BLaER1 treated with 17β-estradiol and CSF1 and Interleukin-3, amounts not matched to agents 10 nM and 100 nM (cell line): ENCODE data around the gene DPYSL3.
"Not testable (repeated sequence)": the region's sequence is repeated elsewhere in the genome, so short reads cannot be mapped to it uniquely, and the experiment has no call there.

Experiments used
- H3K27ac ChIP-seq, 11 experiments: shearing (Covaris generic); formaldehyde crosslinking; 2 replicates each; pipeline ENCODE4 v1.8.1; 2022
- H3K27me3 ChIP-seq, 11 experiments: shearing (Covaris generic); formaldehyde crosslinking; 2 replicates each; pipeline ENCODE4 v1.8.1; 2022
- H3K36me3 ChIP-seq, 11 experiments: shearing (Covaris generic); formaldehyde crosslinking; 2 replicates each; pipeline ENCODE4 v1.8.1; 2022
- H3K4me1 ChIP-seq, 10 experiments: shearing (Covaris generic); formaldehyde crosslinking; 2 replicates each; pipeline ENCODE4 v1.8.1; 2022
- H3K4me2 ChIP-seq, 11 experiments: shearing (Covaris generic); formaldehyde crosslinking; 2 replicates each; pipeline ENCODE4 v1.8.1; 2022
- H3K4me3 ChIP-seq, 10 experiments: shearing (Covaris generic); formaldehyde crosslinking; 2 replicates each; pipeline ENCODE4 v1.8.1; 2022
- H3K9ac ChIP-seq, 11 experiments: shearing (Covaris generic); formaldehyde crosslinking; 2 replicates each; pipeline ENCODE4 v1.8.1; 2022
- H3K9me3 ChIP-seq, 11 experiments: shearing (Covaris generic); formaldehyde crosslinking; replicated peaks in 1 of 11; 2 replicates each; pipeline ENCODE4 v1.8.1; 2022
- H4K20me1 ChIP-seq, 11 experiments: shearing (Covaris generic); formaldehyde crosslinking; 2 replicates each; pipeline ENCODE4 v1.8.1; 2022
- Cebpa-rat ChIP-seq, 11 experiments: shearing (Covaris generic); IDR thresholded peaks; 2 replicates each; pipeline ENCODE4 v1.8.1; 2022

The DPYSL3 gene

GRCh38 chr5:147384346-147385193 lies 125.3 kb downstream of the DPYSL3 start:
- H4K20me1 ChIP-seq, result no peaks in the 10 kb centered on the region
- H3K27ac ChIP-seq, result no peak overlapping the region
- no peak overlapping the region for H3K9ac ChIP-seq
- H3K4me1 ChIP-seq, result no peaks in the 10 kb centered on the region
- no peaks in the 10 kb centered on the region for H3K36me3 ChIP-seq
- no peak overlapping the region for H3K4me2 ChIP-seq
- no peaks in the 10 kb centered on the region for H3K27me3 ChIP-seq
- no peak for TF ChIP-seq Cebpa-rat (IDR thresholded peaks at IDR 0.05)
- H3K4me3 ChIP-seq, result no peak overlapping the region
- no peaks in the 10 kb centered on the region for H3K9me3 ChIP-seq

GRCh38 chr5:147382776-147383175 lies 127.1 kb downstream of the DPYSL3 start:
- Histone ChIP-seq H3K27ac (no peak overlapping the region), H3K4me1 (no peaks in the 10 kb centered on the region), H4K20me1 (no peaks in the 10 kb centered on the region), H3K9ac (no peak overlapping the region), H3K36me3 (no peaks in the 10 kb centered on the region), H3K9me3 (peaks cover 0 to 12% (median 7%) of the 10 kb centered on the region in 11 experiments; a peak in 8 of 22 replicates), H3K27me3 (no peaks in the 10 kb centered on the region), H3K4me3 (no peak overlapping the region), H3K4me2 (no peak overlapping the region)
- no peak for TF ChIP-seq Cebpa-rat (IDR thresholded peaks at IDR 0.05)

GRCh38 chr5:147381555-147381954 lies 128.3 kb downstream of the DPYSL3 start:
- Histone ChIP-seq H3K4me1 (no peaks in the 10 kb centered on the region), H3K4me2 (no peak overlapping the region), H3K9me3 (peaks cover 0 to 12% (median 7%) of the 10 kb centered on the region in 11 experiments; a peak in 8 of 22 replicates), H3K36me3 (no peaks in the 10 kb centered on the region), H3K4me3 (no peak overlapping the region), H4K20me1 (no peaks in the 10 kb centered on the region), H3K27me3 (no peaks in the 10 kb centered on the region), H3K9ac (no peak overlapping the region), H3K27ac (no peak overlapping the region)
- TF ChIP-seq Cebpa-rat (IDR thresholded peaks at IDR 0.05), result no peak

GRCh38 chr5:147377682-147378081 lies 132.2 kb downstream of the DPYSL3 start:
- H4K20me1 ChIP-seq, result no peaks in the 10 kb centered on the region
- H3K27ac ChIP-seq, result no peak overlapping the region
- H3K36me3 ChIP-seq, result no peaks in the 10 kb centered on the region
- peaks cover 8 to 22% (median 10%) of the 10 kb centered on the region in 10 experiments; a peak in 16 of 20 replicates for H3K4me1 ChIP-seq
- H3K4me3 ChIP-seq, result no peak overlapping the region
- no peak overlapping the region for H3K9ac ChIP-seq
- H3K4me2 ChIP-seq, result no peak overlapping the region
- no peaks in the 10 kb centered on the region for H3K27me3 ChIP-seq
- no peak for TF ChIP-seq Cebpa-rat (IDR thresholded peaks at IDR 0.05)
- H3K9me3 ChIP-seq, result peaks cover 0 to 12% (median 7%) of the 10 kb centered on the region in 11 experiments; a peak in 8 of 22 replicates

- no peaks in the 10 kb centered on the region for H3K36me3 ChIP-seq
- H3K27me3 ChIP-seq, result no peaks in the 10 kb centered on the region
- no peaks in the 10 kb centered on the region for H4K20me1 ChIP-seq
- no peak for TF ChIP-seq Cebpa-rat (IDR thresholded peaks at IDR 0.05)
- no peak overlapping the region for H3K27ac ChIP-seq
- peaks cover 8 to 28% (median 13%) of the 10 kb centered on the region in 10 experiments; a peak in 16 of 20 replicates for H3K4me1 ChIP-seq
- no peak overlapping the region for H3K9ac ChIP-seq
- H3K4me3 ChIP-seq, result no peak overlapping the region
- peaks cover 0 to 12% (median 7%) of the 10 kb centered on the region in 11 experiments; a peak in 8 of 22 replicates for H3K9me3 ChIP-seq
- peak overlapping the region in 1 of 11 experiments; percentile 4; a peak in 1 of 22 replicates for H3K4me2 ChIP-seq
Measured at GRCh38 chr5:147375151-147375550, 134.7 kb downstream of the DPYSL3 start.

- peak overlapping the region; percentile 12 to 63 (median 23); a peak in 13 of 22 replicates for H3K4me2 ChIP-seq
- no peak overlapping the region for H3K4me3 ChIP-seq
- peak overlapping the region in 1 of 11 experiments; percentile 5; a peak in 1 of 22 replicates for H3K27ac ChIP-seq
- H3K9me3 ChIP-seq, result peaks cover 0 to 3% (median under 1%) of the 10 kb centered on the region in 11 experiments; a peak in 6 of 22 replicates
- no peaks in the 10 kb centered on the region for H4K20me1 ChIP-seq
- H3K9ac ChIP-seq, result no peak overlapping the region
- no peak for TF ChIP-seq Cebpa-rat (IDR thresholded peaks at IDR 0.05)
- H3K36me3 ChIP-seq, result no peaks in the 10 kb centered on the region
- H3K4me1 ChIP-seq, result peaks cover 8 to 28% (median 13%) of the 10 kb centered on the region in 10 experiments; a peak in 16 of 20 replicates
- H3K27me3 ChIP-seq, result no peaks in the 10 kb centered on the region
Measured at GRCh38 chr5:147373328-147373727, 136.5 kb downstream of the DPYSL3 start.

GRCh38 chr5:147372191-147372590 lies 137.7 kb downstream of the DPYSL3 start:
- Histone ChIP-seq H3K9ac (no peak overlapping the region), H3K4me2 (peak overlapping the region in 1 of 11 experiments; percentile 14; a peak in 1 of 22 replicates), H3K36me3 (no peaks in the 10 kb centered on the region), H3K4me1 (peaks cover 8 to 28% (median 13%) of the 10 kb centered on the region in 10 experiments; a peak in 16 of 20 replicates), H3K27me3 (no peaks in the 10 kb centered on the region), H4K20me1 (no peaks in the 10 kb centered on the region), H3K9me3 (no peaks in the 10 kb centered on the region), H3K27ac (no peak overlapping the region), H3K4me3 (no peak overlapping the region)
- TF ChIP-seq Cebpa-rat (IDR thresholded peaks at IDR 0.05), result no peak

GRCh38 chr5:147371290-147371689 lies 138.6 kb downstream of the DPYSL3 start:
- H4K20me1 ChIP-seq, result no peaks in the 10 kb centered on the region
- no peak for TF ChIP-seq Cebpa-rat (IDR thresholded peaks at IDR 0.05)
- no peak overlapping the region for H3K9ac ChIP-seq
- H3K36me3 ChIP-seq, result no peaks in the 10 kb centered on the region
- H3K4me1 ChIP-seq, result peaks cover 8 to 28% (median 13%) of the 10 kb centered on the region in 10 experiments; a peak in 16 of 20 replicates
- no peak overlapping the region for H3K27ac ChIP-seq
- H3K27me3 ChIP-seq, result no peaks in the 10 kb centered on the region
- no peak overlapping the region for H3K4me3 ChIP-seq
- H3K4me2 ChIP-seq, result no peak overlapping the region
- H3K9me3 ChIP-seq, result no peaks in the 10 kb centered on the region

- Histone ChIP-seq H3K9me3 (no peaks in the 10 kb centered on the region), H4K20me1 (no peaks in the 10 kb centered on the region), H3K27me3 (no peaks in the 10 kb centered on the region), H3K36me3 (no peaks in the 10 kb centered on the region), H3K27ac (no peak overlapping the region), H3K4me2 (no peak overlapping the region), H3K9ac (no peak overlapping the region; a peak in 1 of 22 replicates), H3K4me1 (peaks cover 8 to 22% (median 13%) of the 10 kb centered on the region in 10 experiments; a peak in 16 of 20 replicates), H3K4me3 (no peak overlapping the region)
- TF ChIP-seq Cebpa-rat (IDR thresholded peaks at IDR 0.05), result no peak
Measured at GRCh38 chr5:147369742-147370374, 140.0 kb downstream of the DPYSL3 start.

GRCh38 chr5:147367381-147367780 lies 142.5 kb downstream of the DPYSL3 start:
- not testable (repeated sequence) for H3K9me3 ChIP-seq, H3K36me3 ChIP-seq, H3K9ac ChIP-seq, H3K4me3 ChIP-seq, H4K20me1 ChIP-seq, H3K27me3 ChIP-seq, H3K4me2 ChIP-seq, H3K27ac ChIP-seq, H3K4me1 ChIP-seq
